HTERT RPE-1 (cell line): ENCODE measurements around the gene SNRPN.
"Not testable (repeated sequence)": the region's sequence is repeated elsewhere in the genome, so short reads cannot be mapped to it uniquely, and the experiment has no call there.

ENCODE experiments used
- in situ Hi-C: fragments of 300-500 bp; cut with MboI; formaldehyde crosslinking; loops from 4 replicates; pipeline ENCODE4 v1.14.3; 2020; ENCODE audit warnings: low sequenced_read_pairs

The SNRPN gene

DNA sequence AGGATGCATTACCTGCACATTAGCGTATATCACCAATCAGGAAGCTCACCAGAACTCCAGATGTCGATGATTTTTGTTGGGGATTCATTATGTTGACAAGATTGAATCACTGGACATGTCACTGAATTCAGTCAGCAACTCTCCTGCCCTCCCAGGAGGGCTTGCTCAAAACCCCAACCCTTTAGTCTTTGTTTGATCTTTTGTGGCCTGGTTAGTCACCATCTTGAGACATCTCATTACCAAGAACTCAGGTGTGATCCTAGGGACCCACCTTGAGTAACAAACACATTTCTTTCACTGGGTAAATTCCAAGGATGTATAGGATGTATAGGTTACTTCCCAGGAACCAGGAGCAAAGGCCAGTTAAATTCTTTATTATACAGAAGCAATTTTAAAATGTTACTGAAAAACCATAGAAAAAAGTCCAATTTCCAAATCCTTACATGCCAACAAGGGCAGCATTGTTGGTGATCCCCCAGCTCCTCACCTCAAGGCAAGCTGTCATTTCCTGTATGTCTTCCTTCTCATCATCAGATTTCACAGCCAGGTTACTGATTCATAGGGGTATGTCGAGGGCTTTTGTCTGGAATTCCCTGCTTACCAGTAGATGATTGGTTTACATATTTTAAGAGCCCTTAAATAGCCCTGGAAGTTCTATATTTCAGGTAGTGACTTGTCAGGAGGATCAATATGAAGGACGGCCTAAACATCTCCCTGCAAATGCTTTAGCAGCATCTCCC, 11.7 kb downstream of the SNRPN start:
- in situ Hi-C loops: no loop called here

DNA sequence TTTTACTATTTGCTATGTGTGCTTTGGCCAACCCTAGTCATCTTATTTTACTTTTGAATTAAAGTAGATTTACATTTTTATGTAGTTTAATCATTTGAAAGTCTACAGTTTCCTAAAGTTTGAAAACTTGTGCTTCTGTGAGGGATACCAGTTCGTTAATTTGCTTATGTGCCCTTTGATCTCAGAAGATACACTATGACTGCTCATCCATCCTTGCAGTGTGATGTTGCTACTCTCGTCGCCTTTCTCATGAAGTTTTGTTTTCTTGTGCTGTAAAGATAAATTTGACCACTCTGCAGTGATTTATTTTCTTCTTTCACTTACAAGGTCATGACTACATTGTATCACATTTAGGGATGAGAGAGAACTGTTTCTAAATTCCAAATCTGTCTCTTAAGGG, 16.3 kb downstream of the SNRPN start:
- in situ Hi-C loops: no loop called here

DNA sequence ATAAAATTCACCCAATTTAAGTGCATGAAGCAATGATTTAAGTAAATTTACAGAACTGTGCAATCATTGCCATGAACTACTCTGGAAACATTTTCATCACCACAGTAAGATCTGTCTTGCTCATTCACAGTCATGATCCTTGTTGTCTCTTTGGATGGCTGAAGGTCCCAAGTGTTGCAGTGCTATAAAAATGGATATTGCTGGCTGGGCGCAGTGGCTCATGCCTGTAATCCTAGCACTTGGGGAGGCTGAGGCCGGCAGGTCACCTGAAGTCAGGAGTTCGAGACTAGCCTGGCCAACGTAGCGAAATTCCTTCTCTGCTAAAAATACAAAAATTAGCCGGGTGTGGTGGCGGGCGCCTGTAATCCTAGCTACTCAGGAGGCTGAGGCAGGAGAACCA, 17.0 kb downstream of the SNRPN start:
- in situ Hi-C loops: no loop called here

DNA sequence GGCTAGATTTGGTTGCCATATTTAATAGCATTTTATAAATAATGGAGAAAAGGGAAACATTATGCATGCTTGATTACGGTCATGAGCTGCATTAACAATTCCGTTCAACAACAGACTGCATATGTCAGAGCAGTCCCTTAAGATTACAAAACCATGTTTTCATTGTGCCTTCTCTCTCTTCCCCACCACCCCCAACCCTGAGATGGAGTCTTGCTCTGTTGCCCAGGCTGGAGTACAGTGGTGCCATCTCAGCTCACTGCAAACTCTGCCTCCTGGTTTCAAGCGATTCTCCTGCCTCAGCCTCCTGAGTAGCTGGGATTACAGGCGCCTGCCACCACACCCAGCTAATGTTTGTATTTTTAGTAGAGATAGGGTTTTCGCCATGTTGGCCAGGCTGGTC, 17.9 kb downstream of the SNRPN start:
- in situ Hi-C loops: not testable (repeated sequence)

DNA sequence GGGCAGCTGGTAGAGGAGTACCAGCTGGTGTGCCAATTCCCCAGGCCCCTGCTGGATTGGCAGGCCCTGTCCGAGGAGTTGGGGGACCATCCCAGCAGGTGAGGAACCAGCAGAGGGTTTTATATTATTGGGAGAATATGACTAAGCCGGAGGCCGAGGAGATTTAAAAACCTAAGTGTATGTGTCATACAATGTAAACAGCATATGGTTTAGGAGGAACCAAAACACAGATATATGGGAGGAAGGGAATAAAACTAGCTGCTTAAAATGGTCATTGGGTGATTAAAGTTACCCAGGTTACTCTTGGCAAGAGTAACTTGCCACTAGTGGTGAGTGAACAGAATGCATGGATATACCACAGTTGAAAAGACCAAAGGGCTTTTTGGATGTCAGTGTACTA, 22.1 kb downstream of the SNRPN start:
- in situ Hi-C loops: no loop called here

DNA sequence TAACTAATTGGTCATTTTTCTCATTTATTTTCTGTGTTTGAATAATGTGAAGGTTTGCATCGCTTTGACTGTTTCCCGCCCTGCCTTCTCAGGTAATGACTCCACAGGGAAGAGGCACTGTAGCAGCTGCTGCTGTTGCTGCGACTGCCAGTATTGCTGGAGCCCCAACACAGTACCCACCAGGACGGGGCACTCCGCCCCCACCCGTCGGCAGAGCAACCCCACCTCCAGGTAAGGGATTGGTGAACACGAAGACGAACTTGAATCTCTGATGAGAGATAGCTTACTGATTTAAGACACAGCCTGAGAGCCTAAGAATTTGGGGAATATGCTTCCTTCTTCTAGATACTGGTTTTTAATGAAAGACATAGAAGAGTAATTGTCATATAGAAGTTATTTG, 22.9 kb downstream of the SNRPN start:
- in situ Hi-C loops: no loop called here

DNA sequence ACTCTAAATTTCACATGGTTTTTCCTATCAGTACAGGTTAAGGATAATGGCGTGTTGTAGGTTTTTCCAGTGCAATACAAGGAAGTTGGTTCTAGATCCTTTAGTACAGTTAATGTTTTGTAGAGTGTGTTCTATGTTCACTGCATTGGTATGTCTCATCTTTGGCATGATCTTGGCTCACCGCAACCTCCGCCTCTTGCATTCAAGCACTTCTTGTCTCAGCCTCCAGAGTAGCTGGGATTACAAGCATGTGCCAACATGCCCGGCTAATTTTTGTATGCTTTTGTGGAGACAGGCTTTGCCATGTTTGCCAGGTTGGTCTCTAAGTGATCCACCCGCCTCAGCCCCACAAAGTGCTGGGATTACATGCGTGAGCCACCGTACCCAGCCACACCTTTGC, 30.4 kb downstream of the SNRPN start:
- in situ Hi-C loops: no loop called here

DNA sequence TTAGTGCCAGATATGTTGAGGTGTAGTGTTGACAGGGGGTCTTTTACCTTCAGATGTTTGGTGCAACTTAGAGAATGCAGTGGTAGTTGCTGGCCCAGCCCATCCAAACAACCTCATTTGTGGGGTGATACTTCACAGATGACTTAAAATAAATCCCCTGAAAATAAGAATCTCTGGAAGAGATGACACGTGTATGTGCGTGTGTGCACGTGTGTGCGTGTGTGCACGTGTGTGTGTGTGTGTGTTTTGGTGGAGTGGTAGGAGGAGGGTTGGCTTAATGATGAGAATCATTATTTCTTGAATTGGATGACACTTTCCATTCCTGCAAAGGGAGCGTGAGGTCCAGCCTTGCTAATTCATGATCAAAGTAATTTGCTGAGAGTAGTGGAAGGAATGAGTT, 31.9 kb downstream of the SNRPN start:
- in situ Hi-C loops: no loop called here

DNA sequence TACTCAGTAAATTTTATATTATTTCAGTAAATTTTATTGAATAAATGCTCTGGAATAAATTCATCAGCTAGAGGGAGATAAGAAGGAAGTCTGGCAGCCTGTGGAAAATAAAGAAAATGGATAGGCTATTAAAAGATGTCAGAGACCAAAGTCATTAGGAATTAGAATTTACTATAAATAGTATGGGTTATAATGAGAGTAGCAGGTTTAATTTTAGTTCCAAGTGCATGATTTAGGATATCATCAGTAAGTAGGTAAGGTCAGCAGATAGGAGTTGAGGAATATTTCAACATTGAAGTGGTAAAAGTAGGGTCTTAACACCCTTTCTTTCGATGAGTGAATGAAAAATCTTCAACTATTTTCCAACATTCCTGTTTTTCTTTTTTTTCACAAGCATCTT, 64.6 kb downstream of the SNRPN start:
- in situ Hi-C loops: no loop called here

DNA sequence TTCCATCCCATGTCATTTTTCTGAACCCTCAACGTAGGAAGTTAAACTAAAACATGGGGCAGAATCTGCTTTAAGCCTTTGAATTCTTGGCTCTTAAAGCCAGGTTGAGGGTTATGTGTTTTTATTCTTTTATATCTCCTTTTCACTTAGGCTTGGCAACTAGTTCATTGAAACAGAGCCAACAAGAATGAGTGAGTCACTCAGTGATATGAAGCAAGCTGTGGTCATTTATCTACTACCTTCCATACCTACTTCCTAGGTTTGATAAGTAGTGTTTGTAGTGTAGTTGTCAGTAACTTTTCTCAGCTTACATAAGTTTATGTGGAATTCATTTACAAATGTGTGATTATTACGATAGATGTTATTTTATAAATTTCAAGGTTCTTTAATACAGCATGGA, 67.4 kb downstream of the SNRPN start:
- in situ Hi-C loops: no loop called here
